Ishikawa (cell line): ENCODE measurements around the gene SESN2.

Source experiments
- CEBPB ChIP-seq: IDR thresholded peaks from 2 replicates; pipeline ENCODE4 v1.6.1; 2012
- CREB1 ChIP-seq: IDR thresholded peaks from 2 replicates; pipeline ENCODE4 v1.6.1; 2012; ENCODE audit warnings: low read depth
- EP300 ChIP-seq: IDR thresholded peaks from 2 replicates; pipeline ENCODE4 v1.6.1; 2012; ENCODE audit warnings: borderline replicate concordance
- NFIC ChIP-seq: IDR thresholded peaks from 2 replicates; pipeline ENCODE4 v1.6.1; 2012
- RAD21 ChIP-seq: IDR thresholded peaks from 2 replicates; pipeline ENCODE4 v1.6.1; 2012; ENCODE audit warnings: low read depth
- USF1 ChIP-seq: IDR thresholded peaks from 2 replicates; pipeline ENCODE4 v1.6.1; 2012
- YY1 ChIP-seq: IDR thresholded peaks from 2 replicates; pipeline ENCODE4 v1.6.1; 2012; ENCODE audit warnings: low read depth
- ZBTB7A ChIP-seq: IDR thresholded peaks from 2 replicates; pipeline ENCODE4 v1.6.1; 2012; ENCODE audit warnings: low read depth

GRCh38 chr1:28309702-28310101 lies 50.4 kb downstream of the SESN2 start:
- TF ChIP-seq CEBPB = no peak
- no peak for TF ChIP-seq CREB1
- TF ChIP-seq NFIC = no peak
- no peak for TF ChIP-seq ZBTB7A
- no peak for TF ChIP-seq YY1
- TF ChIP-seq RAD21 = no peak
- TF ChIP-seq EP300 = no peak
- no peak for TF ChIP-seq USF1
